Esophagus muscularis mucosa (tissue), 4 donors: ENCODE results near the gene SAMMSON. TPM values are rescaled to one million over a fixed set of nuclear protein-coding genes. Genes with fewer than 3 reads are reported as not detected.

Experiments
- DNase-seq: peaks from one replicate; pipeline ENCODE4 v3.0.0-alpha.2; 2017; ENCODE audit errors: extremely low spot score
- H3K27ac ChIP-seq, 4 donors: fragments of 200-600 bp; sonication (generic); replicated peaks in 1 of 4; 1 replicate in 3 of 4; 2 replicates in 1 of 4; pipeline ENCODE4 v1.5.1; 2016 to 2019; ENCODE audit warnings: mild to moderate bottlenecking in 1 of 4
- H3K27me3 ChIP-seq, 4 donors: fragments of 200-600 bp; sonication (generic); one replicate each; pipeline versions ENCODE4 v1.5.1 to v1.6.0; 2016 to 2019
- H3K36me3 ChIP-seq, 4 donors: fragments of 200-600 bp; sonication (generic); one replicate each; pipeline ENCODE4 v1.5.1; 2016 to 2019
- H3K4me1 ChIP-seq, 4 donors: fragments of 200-600 bp; sonication (generic); one replicate each; pipeline ENCODE4 v1.5.1; 2016 to 2019
- H3K4me3 ChIP-seq, 4 donors: fragments of 200-600 bp; sonication (generic); 1 replicate in 2 of 4; 2 replicates in 2 of 4; pipeline ENCODE4 v1.5.1; 2016 to 2019; ENCODE audit warnings: mild to moderate bottlenecking in 4 of 4, moderate library complexity in 1 of 4
- H3K9me3 ChIP-seq, 4 donors: fragments of 200-600 bp; sonication (generic); 1 replicate in 3 of 4; 2 replicates in 1 of 4; pipeline ENCODE4 v1.5.1; 2016 to 2019
- EP300 ChIP-seq: sonication (generic); formaldehyde crosslinking; IDR thresholded peaks from one replicate; pipeline ENCODE4 v1.6.1; 2017; ENCODE audit warnings: antibody characterized with exemption
- POLR2A ChIP-seq: fragments of 450-650 bp; IDR thresholded peaks from one replicate; pipeline ENCODE4 v1.6.1; 2017; ENCODE audit warnings: antibody characterized with exemption, moderate library complexity, mild to moderate bottlenecking, low read depth
- POLR2AphosphoS5 ChIP-seq, 2 donors: sonication (generic); formaldehyde crosslinking; IDR thresholded peaks; one replicate each; pipeline ENCODE4 v1.6.1; 2017; ENCODE audit warnings: antibody characterized with exemption in 2 of 2
- WGBS: methylation state at CpG from one replicate; pipeline ENCODE4 v1.1.5; 2018; 5-methylcytosine and 5-hydroxymethylcytosine counted together
- intact Hi-C: fragments of 100-400 bp; cut with DNase I; formaldehyde crosslinking; loops from one replicate; pipeline ENCODE4 v1.15.1; 2023
- total RNA-seq, 4 donors: library from RNA; depleted of rRNA; stranded (reverse); fragments of >200 nt; gene quantifications; one replicate each; pipeline versions ENCODE4 v1.1.0 to v1.2.1, GENCODE V29; 2016
- TF ChIP-seq, protein P1 (sequence below), 3 experiments: fragments of 200-600 bp in 2 of 3; fragments of 450-650 bp in 1 of 3; sonication (generic) in 2 of 3; IDR thresholded peaks; one replicate each; pipeline ENCODE4 v1.5.1; 2017 to 2019; ENCODE audit warnings: antibody characterized with exemption in 3 of 3, mild to moderate bottlenecking in 2 of 3, moderate library complexity in 1 of 3

The SAMMSON gene
- total RNA-seq, 4 donors from 2014 or later, result 1.5 to 4.2 (median 2.5) TPM

DNA sequence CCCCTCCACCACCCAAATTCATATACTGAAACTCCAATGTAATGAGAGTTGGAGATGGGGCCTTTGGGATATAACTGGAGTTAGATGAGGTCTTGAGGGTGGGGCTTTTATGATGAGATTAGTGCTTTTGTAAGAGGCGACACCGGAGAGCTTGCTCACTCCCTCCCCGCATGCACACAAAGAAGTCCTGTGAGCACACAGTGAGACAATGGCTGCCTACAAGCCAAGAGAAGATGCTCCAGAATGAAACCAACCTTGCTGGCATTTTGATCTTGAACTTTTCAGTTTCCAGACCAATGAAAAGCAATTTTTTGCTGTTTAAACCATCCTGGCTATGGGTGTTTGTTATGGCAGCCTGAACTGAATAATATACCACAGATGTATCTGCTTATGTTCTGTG, 109.0 kb downstream of the SAMMSON start:
- H3K36me3 ChIP-seq, result no peaks in the 10 kb centered on the region
- H3K4me1 ChIP-seq, result no peaks in the 10 kb centered on the region
- H3K27me3 ChIP-seq, result no peaks in the 10 kb centered on the region
- no peak for DNase-seq
- H3K27ac ChIP-seq, result no peak overlapping the region
- no peaks in the 10 kb centered on the region for H3K9me3 ChIP-seq
- 100% methylated on average over 3 of the region's 3 CpGs for WGBS
- intact Hi-C loops, result no loop called here
- no peak for TF ChIP-seq POLR2A
- no peak for TF ChIP-seq EP300
- TF ChIP-seq, protein P1, sequence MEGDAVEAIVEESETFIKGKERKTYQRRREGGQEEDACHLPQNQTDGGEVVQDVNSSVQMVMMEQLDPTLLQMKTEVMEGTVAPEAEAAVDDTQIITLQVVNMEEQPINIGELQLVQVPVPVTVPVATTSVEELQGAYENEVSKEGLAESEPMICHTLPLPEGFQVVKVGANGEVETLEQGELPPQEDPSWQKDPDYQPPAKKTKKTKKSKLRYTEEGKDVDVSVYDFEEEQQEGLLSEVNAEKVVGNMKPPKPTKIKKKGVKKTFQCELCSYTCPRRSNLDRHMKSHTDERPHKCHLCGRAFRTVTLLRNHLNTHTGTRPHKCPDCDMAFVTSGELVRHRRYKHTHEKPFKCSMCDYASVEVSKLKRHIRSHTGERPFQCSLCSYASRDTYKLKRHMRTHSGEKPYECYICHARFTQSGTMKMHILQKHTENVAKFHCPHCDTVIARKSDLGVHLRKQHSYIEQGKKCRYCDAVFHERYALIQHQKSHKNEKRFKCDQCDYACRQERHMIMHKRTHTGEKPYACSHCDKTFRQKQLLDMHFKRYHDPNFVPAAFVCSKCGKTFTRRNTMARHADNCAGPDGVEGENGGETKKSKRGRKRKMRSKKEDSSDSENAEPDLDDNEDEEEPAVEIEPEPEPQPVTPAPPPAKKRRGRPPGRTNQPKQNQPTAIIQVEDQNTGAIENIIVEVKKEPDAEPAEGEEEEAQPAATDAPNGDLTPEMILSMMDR (IDR thresholded peaks at IDR 0.05), result no peak
- TF ChIP-seq POLR2AphosphoS5 (IDR thresholded peaks at IDR 0.05), result no peak
- H3K4me3 ChIP-seq, result no peak overlapping the region

DNA sequence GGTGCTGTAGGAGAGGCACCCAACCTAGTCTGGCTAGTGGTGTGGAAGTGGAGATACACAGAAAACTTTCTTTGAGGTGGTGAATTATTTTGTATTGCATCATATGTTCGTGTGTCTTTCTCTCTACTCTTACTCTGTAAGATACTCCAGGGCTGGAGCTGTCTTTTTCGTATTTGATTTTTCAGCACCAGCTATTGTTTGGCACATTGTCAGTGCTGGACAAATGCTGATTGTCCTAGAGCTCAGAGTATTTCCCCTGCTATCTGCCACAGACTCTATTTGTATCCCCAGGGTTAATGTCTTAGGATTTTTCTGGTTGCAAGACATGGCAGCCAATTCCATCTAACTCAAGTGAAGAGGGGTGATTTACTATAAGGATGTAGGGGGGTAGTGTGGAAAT, 110.5 kb downstream of the SAMMSON start:
- Histone ChIP-seq H3K27me3 (no peaks in the 10 kb centered on the region), H3K27ac (no peak overlapping the region), H3K4me1 (no peaks in the 10 kb centered on the region), H3K4me3 (no peak overlapping the region), H3K9me3 (no peaks in the 10 kb centered on the region), H3K36me3 (no peaks in the 10 kb centered on the region)
- intact Hi-C loops, result no loop called here
- no peak for TF ChIP-seq EP300
- TF ChIP-seq, protein P1 (IDR thresholded peaks at IDR 0.05), result no peak
- no peak for TF ChIP-seq POLR2A
- TF ChIP-seq POLR2AphosphoS5 (IDR thresholded peaks at IDR 0.05), result no peak
- no peak for DNase-seq
- WGBS, result 80% methylated on average over 2 of the region's 2 CpGs

DNA sequence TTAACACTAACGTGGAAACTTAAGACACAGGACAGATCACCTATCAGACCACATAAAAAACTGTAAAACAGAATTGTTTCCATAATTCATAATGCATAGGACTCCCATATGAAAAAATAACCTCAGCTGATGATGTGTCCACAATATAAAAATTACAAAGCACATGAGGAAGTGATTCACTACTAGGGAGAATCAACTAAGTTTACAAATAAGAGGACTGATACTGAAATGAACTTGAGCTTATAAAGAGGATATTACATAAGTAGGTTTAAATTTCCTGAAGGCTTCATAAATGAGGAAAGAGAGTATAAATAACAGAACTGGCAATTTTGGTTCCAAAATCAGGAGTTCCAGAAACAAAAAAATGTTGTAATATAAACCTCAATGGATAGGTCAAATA, 111.9 kb downstream of the SAMMSON start:
- Histone ChIP-seq H3K4me3 (no peak overlapping the region), H3K27me3 (no peaks in the 10 kb centered on the region), H3K4me1 (no peaks in the 10 kb centered on the region), H3K9me3 (no peaks in the 10 kb centered on the region), H3K36me3 (no peaks in the 10 kb centered on the region), H3K27ac (no peak overlapping the region)
- intact Hi-C loops, result no loop called here
- no peak for DNase-seq
- 72% methylated on average over 1 of the region's 1 CpG for WGBS
- TF ChIP-seq POLR2A (no peak), POLR2AphosphoS5 (IDR thresholded peaks at IDR 0.05) (no peak), EP300 (no peak)

DNA sequence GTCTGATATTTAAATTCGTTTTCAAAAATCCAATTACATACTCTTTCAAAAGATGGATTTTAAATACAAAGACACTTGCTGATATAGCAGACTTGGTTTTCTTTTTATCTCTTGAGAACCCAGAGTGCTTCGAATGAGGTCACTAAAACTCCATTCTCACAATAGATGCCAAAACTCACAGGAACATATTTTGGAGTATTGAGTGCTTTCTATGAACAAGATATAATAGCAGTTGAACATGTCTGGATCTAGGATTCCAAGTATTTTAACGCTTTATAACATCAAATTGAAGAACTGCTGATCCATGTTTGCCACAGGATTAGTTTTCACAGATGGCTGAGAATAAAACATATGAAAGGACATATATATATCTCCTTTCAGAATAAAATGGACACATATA, 113.2 kb downstream of the SAMMSON start:
- 86% methylated on average over 3 of the region's 3 CpGs for WGBS
- no peak for TF ChIP-seq EP300
- TF ChIP-seq, protein P1 (IDR thresholded peaks at IDR 0.05), result no peak
- no peaks in the 10 kb centered on the region for H3K27me3 ChIP-seq
- H3K27ac ChIP-seq, result no peak overlapping the region
- no peak overlapping the region for H3K4me3 ChIP-seq
- H3K4me1 ChIP-seq, result no peaks in the 10 kb centered on the region
- no peaks in the 10 kb centered on the region for H3K36me3 ChIP-seq
- intact Hi-C loops, result no loop called here
- H3K9me3 ChIP-seq, result no peaks in the 10 kb centered on the region
- no peak for DNase-seq

DNA sequence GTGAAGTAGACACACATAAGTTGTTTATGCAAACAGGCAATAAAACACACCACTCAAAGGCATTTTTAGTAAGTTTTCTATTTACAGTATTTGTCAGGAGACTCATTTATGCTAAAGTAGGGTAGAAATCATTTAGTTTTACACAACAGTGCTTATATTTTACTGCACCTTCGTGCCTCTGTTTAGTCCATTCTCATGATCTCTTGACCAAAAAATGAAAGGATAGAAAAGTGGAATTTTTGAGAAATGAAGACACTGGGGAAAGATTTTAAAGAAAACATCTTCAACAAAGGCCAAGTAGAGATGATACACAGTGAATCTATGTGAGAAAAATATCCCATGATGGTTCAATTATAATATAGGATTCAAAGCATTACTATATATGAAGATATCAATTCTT, 114.9 kb downstream of the SAMMSON start:
- DNase-seq, result no peak
- H3K4me1 ChIP-seq, result no peaks in the 10 kb centered on the region
- no peak for TF ChIP-seq POLR2A
- TF ChIP-seq, protein P1 (IDR thresholded peaks at IDR 0.05), result no peak
- no peaks in the 10 kb centered on the region for H3K27me3 ChIP-seq
- 79% methylated on average over 1 of the region's 1 CpG for WGBS
- H3K36me3 ChIP-seq, result no peaks in the 10 kb centered on the region
- no peak overlapping the region for H3K4me3 ChIP-seq
- intact Hi-C loops, result no loop called here
- no peaks in the 10 kb centered on the region for H3K9me3 ChIP-seq
- no peak overlapping the region for H3K27ac ChIP-seq
